Raji (cell line): Measurements from ENCODE around the gene RCL1.

Experiments used
- POLR2A ChIP-seq: IDR thresholded peaks from 2 replicates; pipeline ENCODE4 v1.6.1; 2011; ENCODE audit warnings: low read depth, low read length, control low read depth; ENCODE audit not compliant: insufficient read depth

Gene RCL1, protein sequence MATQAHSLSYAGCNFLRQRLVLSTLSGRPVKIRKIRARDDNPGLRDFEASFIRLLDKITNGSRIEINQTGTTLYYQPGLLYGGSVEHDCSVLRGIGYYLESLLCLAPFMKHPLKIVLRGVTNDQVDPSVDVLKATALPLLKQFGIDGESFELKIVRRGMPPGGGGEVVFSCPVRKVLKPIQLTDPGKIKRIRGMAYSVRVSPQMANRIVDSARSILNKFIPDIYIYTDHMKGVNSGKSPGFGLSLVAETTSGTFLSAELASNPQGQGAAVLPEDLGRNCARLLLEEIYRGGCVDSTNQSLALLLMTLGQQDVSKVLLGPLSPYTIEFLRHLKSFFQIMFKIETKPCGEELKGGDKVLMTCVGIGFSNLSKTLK

DNA sequence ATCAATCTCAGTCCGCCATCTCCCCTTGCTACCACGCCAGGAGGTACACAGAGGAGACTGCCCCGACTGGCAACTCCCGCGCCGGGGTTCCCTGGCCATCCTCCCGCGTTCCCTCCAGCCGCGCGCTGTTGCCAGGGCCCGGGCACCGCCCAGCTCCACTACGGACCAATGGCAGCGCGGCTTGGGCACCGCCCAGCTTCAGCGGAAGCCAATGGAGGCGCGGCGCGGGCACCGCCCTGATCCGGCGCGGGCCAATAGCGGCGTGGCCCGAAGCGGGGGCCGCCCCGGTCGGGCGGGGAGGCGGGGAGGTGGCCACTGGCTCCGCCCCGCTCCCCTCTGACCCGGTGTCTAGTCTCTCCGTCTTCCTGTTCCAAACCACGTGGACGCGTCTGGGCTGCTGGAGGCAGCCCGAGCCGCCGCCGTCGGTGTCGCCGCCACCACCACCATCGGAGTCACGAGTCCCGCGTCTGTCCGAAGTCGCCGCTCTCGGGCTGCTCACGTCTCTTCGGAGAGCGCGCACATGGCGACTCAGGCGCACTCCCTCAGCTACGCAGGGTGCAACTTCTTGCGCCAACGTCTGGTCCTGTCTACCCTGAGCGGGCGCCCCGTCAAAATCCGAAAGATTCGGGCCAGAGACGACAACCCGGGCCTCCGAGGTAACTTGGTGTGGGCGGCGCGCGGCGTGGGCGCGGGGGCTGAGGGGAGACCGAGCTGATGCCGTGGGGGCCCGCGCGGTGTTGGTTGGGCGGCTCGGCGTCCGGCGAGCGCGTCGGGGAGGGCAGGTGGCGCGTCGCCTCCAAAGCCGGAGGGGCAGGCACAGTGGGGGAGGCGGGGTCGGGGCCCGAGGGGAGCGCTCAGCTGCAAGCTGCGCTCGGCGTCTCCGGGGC, at the start of gene RCL1:
RCL1 (plus strand) TSS at position 373 of the 887 bp plus-strand sequence; CDS start at position 521, 148 bp downstream.
- TF ChIP-seq POLR2A: peak; percentile 79

DNA sequence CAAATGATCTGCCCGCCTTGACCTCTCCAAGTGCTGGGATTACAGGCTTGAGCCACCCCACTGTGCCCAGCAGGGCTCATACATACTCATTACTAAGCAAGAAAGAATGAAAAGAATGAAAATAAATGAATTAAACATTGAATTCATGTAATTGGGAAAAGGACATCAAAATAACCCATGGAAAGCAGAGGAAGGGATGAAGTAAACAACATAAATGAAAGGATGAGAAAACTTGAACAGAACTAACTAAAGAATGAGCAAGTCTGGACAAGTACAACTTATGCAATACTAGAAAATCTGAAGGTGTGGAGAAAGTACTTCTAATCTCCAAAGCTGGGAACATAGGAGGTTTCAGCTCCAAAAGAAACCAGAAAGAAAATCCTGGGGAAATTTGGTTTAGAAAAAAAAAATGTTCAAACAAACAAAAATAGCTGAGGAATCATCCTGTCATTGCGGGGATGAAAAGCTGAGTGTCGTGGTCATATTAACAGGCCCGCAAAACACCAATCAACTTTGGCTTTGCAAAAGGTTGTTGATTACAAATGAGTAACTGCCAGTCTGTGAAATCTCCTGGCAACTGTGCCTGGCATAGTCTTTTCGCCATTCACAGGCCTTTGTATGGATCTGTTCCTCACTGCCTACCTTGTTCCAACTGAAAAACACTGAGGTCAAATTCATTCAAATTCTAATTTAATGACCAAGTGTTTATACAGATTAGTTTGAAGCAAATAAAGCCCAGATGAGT, 49.4 kb upstream of the RCL1 start:
- no peak for TF ChIP-seq POLR2A

DNA sequence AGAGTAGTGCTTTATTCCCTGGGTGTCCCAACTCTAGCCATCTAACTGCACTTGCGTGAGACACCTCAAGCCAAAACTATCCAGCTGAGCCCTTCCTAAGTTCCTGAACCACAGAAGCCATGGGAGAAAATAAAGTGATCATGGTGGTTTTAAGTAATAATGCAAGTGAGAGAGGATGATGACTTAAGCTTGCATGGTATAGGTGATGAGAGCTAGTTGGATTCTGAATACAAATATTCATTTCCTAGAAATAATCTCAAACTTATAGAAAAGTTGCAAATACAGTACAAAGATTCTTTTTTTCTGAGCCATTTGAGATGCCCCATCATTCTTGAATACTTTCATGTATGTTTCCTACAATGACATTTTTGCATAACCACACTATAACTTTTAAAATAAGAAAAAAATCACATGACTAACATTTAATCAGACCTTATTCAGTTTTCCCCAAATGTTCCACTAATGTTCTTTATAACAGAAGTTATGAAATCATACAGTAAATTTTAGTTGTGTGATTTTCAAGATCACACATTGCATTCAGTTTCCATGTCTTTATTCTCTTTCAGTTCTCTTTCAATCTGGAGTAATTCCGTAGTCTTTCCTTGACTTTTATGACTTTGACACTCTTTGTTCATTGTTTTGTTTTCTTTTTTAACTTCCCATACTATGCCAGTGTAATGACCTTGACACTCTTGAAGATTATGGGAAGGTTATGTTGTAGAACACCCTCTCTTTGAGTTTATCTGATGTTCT, 46.3 kb upstream of the RCL1 start:
- no peak for TF ChIP-seq POLR2A

DNA sequence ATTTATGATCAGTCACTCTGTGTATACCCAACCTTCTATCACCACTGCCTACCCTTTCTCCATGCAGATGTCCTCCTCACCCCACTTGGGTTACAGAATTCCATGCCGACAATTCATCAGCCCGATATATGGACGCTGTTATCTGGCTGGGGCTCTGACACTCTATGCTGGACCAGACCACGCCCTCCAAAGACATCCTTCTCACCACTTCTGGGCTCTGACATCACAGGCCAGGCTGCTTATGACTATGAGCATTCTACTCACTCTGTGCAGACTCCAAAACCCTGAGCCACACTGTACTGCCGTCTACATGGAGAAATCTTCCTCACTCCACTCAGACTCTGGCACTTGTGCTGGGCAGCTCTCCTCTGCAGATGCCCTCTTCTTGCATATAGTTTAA, 44.1 kb upstream of the RCL1 start:
- TF ChIP-seq POLR2A: no peak

DNA sequence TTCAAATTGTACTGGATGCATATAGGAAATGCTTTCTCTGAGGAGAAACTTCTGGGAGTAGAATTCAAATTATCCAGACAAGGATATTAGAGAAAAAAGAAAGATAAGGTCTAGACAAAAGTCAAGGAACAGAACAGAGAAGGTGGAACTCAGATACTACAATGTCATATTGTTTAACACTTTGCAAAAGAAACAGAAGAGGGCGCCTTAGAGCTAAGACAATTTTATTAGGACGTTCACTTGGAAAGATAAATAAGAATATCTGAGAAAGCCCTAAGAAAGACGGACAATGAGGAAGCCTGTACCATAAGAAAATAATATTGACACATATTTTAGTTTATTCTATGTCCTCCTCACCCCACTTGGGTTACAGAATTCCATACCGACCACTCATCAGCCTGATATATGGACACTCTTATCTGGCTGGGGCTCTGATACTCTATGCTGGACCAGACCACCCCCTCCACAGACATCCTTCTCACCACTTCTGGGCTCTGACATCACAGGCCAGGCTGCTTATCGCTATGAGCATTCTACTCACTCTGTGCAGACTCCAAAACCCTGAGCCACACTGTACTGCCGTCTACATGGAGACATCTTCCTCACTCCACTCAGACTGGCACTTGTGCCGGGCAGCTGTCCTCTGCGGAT, 42.6 kb upstream of the RCL1 start:
- no peak for TF ChIP-seq POLR2A

DNA sequence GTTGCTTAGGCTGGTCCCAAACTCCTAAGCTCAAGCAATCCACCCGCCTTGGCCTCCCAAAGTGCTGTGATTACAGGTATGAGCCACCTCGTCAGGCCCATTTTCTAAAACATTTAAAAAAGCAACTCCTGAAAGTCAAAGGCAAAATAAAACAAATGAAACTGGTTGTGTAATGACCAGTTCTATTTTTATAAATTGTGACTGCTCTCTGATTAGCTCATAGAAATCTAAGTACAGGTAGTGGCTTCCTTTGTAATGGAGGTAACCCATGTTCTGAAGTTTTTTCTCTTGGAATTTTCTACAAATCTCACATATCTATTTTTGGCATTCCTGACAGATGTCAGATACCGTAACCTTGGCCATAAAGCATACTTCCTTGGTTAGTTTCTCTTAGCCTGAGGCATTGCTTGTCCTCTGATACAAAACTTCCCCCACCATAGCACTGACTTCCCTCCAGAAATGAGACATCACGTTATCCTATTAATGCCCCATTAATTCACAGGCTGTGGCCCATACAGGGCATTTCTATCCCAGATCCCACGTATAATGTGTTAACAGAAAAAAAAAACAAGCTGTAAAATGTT, 37.6 kb upstream of the RCL1 start:
- no peak for TF ChIP-seq POLR2A

DNA sequence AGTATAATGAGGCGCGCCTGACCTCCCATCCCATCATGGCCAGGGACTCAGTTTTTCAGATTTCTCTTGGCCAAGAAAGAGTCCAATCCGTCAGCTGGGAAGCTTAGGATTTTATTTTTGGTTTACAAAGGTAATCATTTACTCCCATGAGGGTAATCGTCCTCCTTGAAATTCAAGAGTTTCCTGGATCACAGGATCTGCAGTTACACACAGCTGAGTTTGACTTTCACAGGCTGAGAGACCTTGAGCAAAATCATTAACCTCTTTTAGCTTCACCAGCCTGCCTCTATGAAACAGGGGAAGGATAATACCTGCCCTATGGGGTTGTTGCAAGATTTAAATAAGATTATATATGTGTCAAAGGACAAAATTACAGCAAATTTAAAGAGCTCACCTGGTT, 36.3 kb upstream of the RCL1 start:
- TF ChIP-seq POLR2A: no peak

DNA sequence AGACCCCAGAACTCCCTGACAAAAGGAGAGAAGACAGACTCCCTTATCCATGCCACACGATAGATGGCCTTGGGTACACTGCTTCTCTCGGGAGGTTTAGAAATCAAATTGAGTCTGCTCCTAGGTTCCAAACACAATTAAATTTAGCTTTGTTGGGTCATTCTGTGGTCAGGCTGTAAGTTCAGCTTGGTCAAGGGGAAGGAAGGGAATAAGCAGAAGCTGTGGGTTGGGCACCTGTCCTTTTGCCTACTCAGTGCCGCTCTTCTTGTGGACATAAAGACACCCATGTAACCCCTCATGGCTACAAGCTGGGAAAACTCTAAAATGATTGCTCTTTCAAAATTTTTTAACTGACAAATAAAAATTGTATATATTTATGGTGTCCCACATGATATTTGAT, 32.6 kb upstream of the RCL1 start:
- TF ChIP-seq POLR2A: no peak

DNA sequence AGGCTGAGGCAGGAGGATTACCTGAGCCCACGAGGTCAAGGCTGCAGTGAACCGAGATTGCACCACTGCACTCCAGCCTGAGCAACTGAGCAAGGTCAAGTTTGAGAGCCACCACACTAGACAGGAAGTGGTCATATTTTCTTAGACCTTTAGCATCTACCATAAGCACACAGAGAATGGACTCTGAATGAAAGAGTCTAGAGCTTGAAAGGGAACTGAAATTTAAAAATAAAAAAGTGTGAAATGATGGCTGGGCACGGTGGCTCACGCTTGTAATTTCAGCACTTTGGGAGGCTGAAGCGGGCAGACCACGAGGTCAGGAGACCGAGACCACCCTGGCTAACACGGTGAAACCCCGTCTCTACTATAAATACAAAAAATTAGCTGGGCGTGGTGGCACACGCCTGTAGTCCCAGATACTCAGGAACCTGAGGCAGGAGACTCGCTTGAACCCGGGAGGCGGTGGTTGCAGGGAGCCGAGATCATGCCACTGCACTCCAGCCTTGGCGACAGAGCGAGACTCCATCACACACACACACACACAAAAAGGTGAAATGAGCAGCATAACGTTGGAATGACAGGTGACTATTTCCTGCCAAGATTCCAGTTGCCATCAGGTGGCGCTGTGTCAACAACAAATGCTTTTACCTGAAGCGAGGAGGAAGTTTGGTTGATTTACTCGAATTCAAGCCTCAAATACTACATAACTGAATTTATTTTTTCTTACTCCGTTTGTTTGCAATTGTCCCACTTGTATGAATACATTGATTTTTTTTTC, 30.4 kb upstream of the RCL1 start:
- TF ChIP-seq POLR2A: no peak

DNA sequence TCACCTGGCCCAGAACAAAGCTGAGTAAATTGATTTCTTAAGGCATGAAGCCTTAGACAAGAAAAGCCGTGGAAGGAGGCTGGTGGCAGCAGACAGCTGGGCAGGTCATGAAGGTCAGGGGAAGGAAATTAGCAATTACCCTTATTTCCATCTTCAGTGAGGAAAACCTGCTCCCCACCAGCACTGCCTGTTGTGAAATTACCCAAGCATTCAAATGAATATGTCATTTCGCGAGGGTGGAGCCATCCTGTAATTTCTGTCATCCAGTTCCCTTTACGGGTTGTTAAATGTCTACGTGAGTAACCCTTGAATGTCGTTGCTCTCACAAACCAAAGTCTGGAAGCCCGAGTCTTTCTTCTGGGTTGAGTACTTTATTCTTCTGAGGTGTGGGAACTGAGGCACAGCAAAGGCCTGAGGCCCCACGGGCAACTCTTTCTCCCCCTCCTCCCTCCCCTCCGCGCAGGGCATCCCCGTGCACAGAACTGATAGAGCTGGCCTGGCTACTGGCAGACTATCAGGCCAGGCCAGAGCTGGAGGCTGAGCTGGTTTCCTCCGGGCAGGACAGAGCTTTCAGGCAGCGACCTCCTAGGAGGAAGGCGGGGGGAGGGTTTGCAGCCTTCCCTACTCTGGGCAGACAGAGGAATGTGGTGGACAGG, 29.7 kb upstream of the RCL1 start:
- no peak for TF ChIP-seq POLR2A

DNA sequence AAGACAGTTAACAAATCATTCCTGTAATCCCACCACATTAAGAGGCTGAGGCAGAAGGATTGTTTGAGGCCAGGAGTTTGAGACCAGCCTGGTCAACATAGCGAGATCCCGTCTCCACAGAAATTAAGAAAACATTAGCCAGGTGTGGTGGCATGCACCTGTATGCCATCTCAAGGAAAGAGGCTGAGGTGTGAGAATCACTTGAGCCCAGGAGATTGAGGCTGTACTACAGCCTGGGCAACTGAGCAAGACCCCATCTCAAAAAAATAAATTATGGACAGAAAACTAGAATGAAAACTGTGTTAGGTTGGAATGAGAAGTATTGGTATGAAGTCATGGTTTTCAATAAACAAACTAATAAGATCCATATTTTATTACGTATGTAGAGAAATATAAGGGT, 28.7 kb upstream of the RCL1 start:
- TF ChIP-seq POLR2A: no peak

DNA sequence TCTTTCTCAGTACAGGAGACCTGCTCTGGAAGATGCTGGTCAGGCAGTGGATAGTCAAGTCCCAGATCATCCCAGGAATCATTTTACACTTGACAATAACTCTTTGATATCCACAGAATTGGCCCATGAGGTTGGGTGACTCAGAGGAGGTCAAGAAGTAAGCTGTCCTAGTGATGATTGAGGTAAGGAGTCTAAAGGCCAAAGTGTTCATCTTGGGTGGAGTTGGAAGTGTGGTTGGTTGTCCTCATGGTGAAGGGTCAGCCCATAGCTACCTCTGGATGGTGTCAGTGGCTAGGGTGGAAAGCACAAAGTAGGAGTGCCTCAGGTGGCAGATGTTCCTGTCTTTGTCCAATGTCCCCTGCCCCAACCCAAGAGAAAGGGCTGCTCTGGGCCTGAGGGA, 24.1 kb upstream of the RCL1 start:
- TF ChIP-seq POLR2A: no peak
